ENCODE data around the gene GAPVD1. TPM values are rescaled to one million over a fixed set of nuclear protein-coding genes. Genes with fewer than 3 reads are reported as not detected.
A peak's percentile ranks its signal among the peaks of the same experiment; 100 is the strongest.

Gene GAPVD1
- total and polyA plus RNA-seq, 2 of the 13 experiments (the other 11 are each of a cell fraction or from before 2014, with no cell fraction given) = 11.1 to 33.2 TPM

- TF ChIP-seq ZNF574 (CRISPR knock-in tag; IDR thresholded peaks at IDR 0.05) = peak; percentile 93
- TF ChIP-seq HNF4G (IDR thresholded peaks at IDR 0.05; ENCODE audit: borderline replicate concordance, low read depth, low read length) = no peak; the same call in 1 of the 2 replicates
- 0 out of 2 replicates have a peak, but pooled peaks have one; percentile 28 for TF ChIP-seq HNF4G (CRISPR knock-in tag; IDR thresholded peaks at IDR 0.05; ENCODE audit: borderline replicate concordance, low read depth)
- TF ChIP-seq ZNF567 (CRISPR knock-in tag; IDR thresholded peaks at IDR 0.05; ENCODE audit: borderline replicate concordance) = no peak
- TF ChIP-seq, protein P1, sequence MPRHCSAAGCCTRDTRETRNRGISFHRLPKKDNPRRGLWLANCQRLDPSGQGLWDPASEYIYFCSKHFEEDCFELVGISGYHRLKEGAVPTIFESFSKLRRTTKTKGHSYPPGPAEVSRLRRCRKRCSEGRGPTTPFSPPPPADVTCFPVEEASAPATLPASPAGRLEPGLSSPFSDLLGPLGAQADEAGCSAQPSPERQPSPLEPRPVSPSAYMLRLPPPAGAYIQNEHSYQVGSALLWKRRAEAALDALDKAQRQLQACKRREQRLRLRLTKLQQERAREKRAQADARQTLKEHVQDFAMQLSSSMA (CRISPR knock-in tag; IDR thresholded peaks at IDR 0.05) = no peak; the same call in 1 of the 2 replicates
- peak; percentile 18; the same call in 1 of the 2 replicates for TF ChIP-seq FOXC1 (CRISPR knock-in tag; IDR thresholded peaks at IDR 0.05; ENCODE audit: borderline replicate concordance)
- no peak for TF ChIP-seq RFX3 (CRISPR knock-in tag; IDR thresholded peaks at IDR 0.05)
- TF ChIP-seq ZKSCAN8 (CRISPR knock-in tag; IDR thresholded peaks at IDR 0.05; ENCODE audit: borderline replicate concordance) = no peak
- TF ChIP-seq GATAD2A (CRISPR knock-in tag; IDR thresholded peaks at IDR 0.05) = no peak
- no peak for TF ChIP-seq NFE2L1 (CRISPR knock-in tag; IDR thresholded peaks at IDR 0.05; ENCODE audit: borderline replicate concordance)
- peak; percentile 59; the same call in 1 of the 2 replicates for TF ChIP-seq ZNF430 (CRISPR knock-in tag; IDR thresholded peaks at IDR 0.05)
- TF ChIP-seq, protein P2, sequence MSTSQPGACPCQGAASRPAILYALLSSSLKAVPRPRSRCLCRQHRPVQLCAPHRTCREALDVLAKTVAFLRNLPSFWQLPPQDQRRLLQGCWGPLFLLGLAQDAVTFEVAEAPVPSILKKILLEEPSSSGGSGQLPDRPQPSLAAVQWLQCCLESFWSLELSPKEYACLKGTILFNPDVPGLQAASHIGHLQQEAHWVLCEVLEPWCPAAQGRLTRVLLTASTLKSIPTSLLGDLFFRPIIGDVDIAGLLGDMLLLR (CRISPR knock-in tag; IDR thresholded peaks at IDR 0.05) = no peak; the same call in 1 of the 2 replicates
- no peak for TF ChIP-seq GLI4 (CRISPR knock-in tag; IDR thresholded peaks at IDR 0.05; ENCODE audit: borderline replicate concordance)
- no peak for TF ChIP-seq ZFP62 (CRISPR knock-in tag; IDR thresholded peaks at IDR 0.05)
- TF ChIP-seq ZNF143 (CRISPR knock-in tag; IDR thresholded peaks at IDR 0.05) = peak; percentile 95
- TF ChIP-seq ZNF652 (CRISPR knock-in tag; IDR thresholded peaks at IDR 0.05; ENCODE audit: borderline replicate concordance, low read depth) = no peak
- no peak; the same call in 1 of the 2 replicates for TF ChIP-seq ZNF878 (CRISPR knock-in tag; IDR thresholded peaks at IDR 0.05)
- no peak; the same call in 1 of the 2 replicates for TF ChIP-seq ZNF432 (CRISPR knock-in tag; IDR thresholded peaks at IDR 0.05; ENCODE audit: borderline replicate concordance)
- TF ChIP-seq ZNF121 (CRISPR knock-in tag; IDR thresholded peaks at IDR 0.05) = peak; percentile 39; the same call in 1 of the 2 replicates
- TF ChIP-seq AGO1 (IDR thresholded peaks at IDR 0.05; ENCODE audit: low read depth, low read length, poor library complexity, severe bottlenecking) = no peak
- TF ChIP-seq ZNF160 (CRISPR knock-in tag; IDR thresholded peaks at IDR 0.05) = peak; percentile 62; the same call in 1 of the 2 replicates
- TF ChIP-seq ZNF747 (CRISPR knock-in tag; IDR thresholded peaks at IDR 0.05; ENCODE audit: borderline replicate concordance) = peak; percentile 93
- no peak for TF ChIP-seq SSRP1 (CRISPR knock-in tag; IDR thresholded peaks at IDR 0.05)
- TF ChIP-seq ATF4 (CRISPR knock-in tag; IDR thresholded peaks at IDR 0.05) = peak in 1 of 2 experiments; percentile 53; a peak in 1 of 4 replicates
These were observed at the start of gene GAPVD1 (continued) for GRCh38 chr9:125261501-125262293.
